Ureter (tissue), 1 donor: ENCODE results near the gene ADAMTS1. TPM values are rescaled to one million over a fixed set of nuclear protein-coding genes. Genes with fewer than 3 reads are reported as not detected.

Source experiments
- DNase-seq: peaks from one replicate; pipeline ENCODE4 v3.0.0-alpha.2; 2020; ENCODE audit warnings: low spot score
- total RNA-seq: library from RNA; stranded (reverse); gene quantifications from one replicate; pipeline ENCODE4 v1.2.4, GENCODE V29; 2023
- donor health status: DM: yes; HTN: yes; CAD: no.

Gene ADAMTS1
- total RNA-seq, 1 donor from 2014 or later: 145 TPM

DNA sequence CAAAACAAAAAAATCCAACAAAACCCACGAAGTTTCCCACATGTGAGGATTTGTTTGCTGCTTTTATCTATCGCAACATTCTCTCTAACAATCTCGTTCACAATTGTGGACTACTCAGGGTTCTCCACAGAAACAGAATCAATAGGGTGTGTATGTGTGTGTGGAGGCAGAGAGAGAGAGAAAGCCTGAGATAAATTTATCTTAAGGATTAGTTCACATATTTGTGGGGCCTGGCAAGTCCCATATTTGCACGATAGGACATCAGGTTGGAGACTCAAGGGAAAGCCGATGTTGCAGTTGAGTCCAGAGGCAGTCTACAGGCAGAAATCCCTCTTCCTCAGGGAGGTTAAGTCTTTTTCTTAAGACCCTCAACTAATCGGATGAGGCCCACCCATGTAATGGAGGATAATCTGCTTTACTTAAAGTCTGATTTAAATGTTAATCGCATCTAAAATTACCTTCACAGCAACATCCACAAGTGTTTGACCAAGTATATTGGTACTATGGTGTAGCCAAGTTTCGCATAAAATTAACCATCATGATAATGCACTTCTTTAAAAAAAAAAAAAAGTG, 31.7 kb downstream of the ADAMTS1 start:
- DNase-seq: no peak

DNA sequence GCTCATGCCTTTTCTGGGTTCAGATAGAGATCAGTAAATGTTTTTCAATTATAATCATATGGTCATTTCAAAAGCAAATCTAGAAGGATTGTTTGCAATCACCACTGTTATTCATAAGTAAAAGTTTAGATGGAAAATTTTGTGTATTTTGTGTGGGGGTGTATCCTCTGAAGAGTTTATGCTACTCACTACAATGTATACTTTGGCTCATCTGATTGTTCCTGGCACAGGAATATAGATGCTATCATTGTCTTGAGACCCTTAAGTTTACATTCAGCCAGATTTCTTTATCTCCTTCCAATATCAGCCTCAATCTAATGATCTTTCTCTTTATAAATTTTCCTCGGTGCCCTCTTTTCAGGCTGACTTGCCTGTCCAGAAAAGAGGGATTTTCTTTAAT, 33.0 kb downstream of the ADAMTS1 start:
- DNase-seq: no peak

DNA sequence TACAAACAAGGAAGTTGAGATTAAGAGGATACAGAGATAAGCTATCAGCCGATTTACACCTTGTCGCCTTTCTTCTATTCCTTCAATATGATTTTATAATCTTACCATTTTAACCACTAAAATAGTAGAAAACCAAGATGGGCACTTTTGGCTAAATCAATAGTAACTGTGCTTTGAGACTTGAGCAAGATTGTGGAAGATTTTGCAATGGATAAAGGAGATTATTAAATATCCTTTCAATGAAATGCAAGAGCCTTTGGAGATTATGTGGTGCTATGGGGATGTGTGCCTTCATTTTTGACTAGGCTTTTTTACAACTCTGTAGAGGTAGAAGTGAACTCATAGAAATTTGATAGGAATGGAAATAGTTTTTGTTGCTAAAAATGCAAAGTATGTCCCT, 33.7 kb downstream of the ADAMTS1 start:
- no peak for DNase-seq

DNA sequence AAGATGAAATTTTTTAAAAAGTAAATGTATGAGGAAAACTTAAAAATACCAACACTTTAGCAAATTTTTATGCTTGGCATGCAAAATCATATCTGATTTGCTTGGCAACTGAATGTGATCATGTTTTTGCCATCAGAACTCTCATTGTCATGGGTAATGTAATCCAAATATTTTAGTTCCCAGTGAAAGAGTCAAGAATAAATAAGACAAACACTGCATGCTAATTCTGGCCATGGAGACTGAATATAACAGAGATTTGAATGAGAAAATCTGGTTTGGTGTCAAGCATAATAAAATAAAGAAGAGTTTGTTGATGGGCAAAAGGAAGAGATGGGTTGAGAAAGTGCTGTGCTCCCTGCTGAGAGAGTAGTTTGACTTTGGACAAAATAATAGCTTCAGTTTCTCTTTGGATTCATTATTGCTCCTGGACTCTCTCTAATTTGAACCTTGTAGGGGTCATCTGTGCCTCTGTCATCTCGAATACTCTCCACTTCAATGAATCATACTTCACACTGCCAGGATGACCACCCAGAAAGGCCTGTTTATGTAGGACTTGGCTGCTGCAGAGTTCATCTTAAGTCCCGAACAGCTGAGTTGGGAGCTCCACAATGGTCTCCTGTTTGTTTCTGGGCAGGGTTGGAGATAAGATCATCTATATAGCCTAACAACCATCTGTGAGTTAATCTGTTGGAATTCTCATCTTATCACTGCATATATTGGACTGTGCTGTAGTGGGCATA, 34.4 kb downstream of the ADAMTS1 start:
- no peak for DNase-seq

DNA sequence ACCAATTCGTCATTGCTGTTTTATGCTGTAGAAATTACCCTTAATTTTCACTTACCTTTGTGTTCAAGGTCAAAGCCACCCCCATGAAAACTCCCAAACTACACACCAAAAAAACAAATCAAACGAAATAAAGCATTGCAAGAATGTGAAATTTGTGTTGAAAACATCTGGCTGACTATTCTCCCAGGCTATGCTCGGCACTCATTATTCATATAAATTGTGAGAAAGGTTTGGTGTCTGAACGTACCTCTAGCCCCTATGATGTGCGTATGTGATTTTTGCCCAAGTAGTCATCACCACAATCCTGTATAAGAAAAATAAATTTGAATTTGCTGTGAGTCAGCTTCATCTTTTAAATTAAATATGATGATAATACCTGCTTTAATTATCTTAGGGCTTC, 34.9 kb downstream of the ADAMTS1 start:
- no peak for DNase-seq

DNA sequence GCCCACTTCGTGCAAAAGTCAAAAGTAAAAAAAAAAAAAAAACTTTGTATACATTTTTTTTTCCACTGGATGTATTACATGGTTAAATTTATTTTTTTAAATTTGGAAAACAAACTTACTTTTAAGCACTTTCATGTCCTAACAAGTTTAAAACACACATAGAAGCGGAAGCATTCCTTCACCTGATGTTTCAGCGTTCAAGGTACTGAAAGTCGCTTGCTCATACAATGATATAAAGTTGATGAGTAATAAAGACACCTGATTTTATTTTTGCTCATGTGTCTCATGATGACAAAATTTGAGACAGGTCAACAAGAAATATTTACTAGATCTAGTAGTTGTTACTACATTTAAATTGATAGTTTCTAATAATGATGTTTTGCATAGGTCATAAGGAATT, 35.5 kb downstream of the ADAMTS1 start:
- DNase-seq: no peak

DNA sequence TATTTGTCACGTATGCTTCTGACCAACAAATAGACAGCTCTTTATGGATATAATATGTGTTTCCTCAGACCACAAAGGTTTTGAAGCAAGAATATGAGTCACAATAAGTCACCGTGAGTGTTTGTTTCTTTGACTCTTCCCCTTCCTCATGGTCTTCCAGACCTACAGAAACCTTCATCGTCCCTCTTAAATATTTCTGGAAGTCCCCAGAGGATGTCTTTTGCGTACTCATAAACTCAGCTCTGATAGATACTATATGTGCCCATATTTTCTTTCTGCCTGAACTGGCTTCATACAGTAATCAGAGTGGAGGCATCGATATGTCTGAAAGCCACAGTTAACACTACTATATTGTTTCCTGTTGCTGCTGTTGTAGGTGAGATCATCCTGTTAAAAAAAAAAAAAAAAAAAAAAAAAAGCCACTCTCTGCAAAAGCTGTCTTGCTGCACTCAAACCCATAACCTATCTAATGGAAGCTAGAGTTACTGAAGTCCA, 38.4 kb downstream of the ADAMTS1 start:
- no peak for DNase-seq

DNA sequence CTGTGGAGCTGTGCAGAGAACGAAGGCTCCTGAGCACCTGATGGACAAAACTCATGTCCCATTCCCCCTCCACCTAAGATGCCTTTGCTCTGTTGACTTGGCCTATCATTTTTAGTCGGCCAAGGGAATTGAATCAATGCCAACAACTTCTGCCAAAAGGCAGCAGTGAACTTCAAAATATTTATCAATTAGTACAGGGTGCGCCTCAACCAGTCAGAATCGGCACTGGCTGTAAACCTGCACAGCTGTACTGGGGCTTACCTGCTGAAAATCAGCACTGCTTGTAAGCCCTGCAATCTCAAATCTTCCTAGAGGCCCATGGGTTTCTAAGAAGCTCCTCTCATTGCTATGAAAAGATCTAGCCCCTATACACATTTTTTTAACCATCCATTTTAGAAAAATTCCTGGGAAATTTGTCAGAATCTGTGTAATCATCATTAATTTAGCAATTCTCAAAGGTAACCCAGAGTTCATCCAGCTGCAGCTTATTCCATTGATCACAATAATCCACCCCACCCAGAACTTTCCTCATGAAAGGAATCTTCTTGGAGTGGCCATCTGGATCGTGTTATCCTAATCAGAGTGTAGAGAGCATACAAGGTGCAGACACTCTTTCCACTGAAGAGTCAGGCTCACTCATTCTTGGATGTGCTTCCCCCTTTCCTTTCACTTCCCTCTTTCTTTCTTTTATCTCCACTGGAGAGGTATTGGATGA, 40.2 kb downstream of the ADAMTS1 start:
- no peak for DNase-seq

DNA sequence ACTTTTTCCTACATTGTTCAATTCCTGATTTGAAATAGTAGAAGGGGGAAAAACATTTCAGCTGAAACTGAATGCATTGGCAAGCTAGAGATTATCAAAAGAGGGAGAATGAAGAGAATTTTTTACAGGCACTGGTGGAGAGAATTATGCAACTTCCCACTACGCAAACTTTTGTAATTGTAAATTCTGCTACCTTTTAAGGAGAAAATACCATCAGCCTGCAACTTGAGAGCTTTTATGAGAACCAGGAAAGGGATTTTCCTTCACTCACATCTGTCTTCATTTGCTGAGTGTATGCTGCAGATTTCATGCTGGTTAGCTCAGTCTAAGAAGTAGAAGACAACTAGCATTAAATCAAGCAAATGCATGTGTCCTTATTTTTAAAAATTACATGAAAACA, 43.7 kb downstream of the ADAMTS1 start:
- no peak for DNase-seq

DNA sequence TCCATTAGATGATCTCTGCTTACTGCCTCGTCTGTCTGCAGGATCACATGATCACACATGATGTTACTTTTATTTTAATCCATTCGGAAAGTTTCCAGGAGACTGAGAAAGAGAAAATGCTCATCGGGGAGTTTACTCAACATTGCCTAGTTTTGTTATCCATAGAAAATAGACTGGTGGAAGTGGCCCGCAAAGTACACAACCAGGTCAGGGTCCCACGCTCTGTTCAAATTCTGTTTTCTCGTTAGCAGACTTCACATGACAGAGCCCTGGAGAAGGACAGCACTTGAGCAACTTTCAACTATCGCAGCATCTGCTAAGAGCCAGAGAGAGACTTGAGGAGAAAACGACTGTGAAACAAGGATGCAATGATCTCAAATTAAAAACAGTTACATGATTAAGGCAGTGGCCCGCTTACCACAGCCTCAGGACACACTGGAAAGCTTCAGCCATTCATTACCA, 44.2 kb downstream of the ADAMTS1 start:
- no peak for DNase-seq

DNA sequence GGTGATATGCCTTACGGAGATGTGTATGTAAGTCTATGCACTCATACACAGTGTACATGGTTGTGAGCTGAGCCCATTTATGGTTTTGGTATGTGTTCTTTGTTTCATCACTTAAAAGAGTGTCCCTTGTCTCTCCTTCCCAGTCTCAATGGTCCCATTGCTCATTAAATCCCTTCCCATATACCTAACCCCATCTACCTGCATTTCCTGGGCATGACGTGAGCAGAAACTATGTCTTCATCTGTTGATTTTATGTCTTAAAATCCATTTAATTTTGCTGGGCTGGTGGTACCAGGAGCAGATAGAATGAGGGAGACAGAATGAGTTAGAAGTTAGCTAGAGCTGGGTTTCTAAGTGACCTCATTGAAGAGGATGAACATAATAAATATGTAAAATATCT, 44.8 kb downstream of the ADAMTS1 start:
- no peak for DNase-seq

DNA sequence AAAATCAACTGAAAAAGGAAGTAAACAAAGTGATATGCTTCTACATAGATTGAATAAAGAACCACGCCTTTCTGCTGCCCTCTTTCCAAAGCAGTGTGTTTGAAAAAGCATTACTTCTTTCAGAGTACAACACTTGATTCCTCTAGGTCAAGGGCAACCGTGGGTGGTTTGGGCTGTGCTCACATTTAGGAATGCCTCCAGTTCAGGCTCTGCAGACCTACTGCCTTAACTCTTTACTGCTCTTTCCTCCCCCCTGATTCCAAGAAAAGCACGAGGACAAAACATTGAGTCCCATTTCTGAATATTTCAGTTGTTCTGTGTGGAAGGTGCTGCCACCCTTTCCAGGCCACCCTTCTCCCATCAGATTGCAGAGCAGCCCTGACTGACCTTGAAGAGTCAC, 45.2 kb downstream of the ADAMTS1 start:
- no peak for DNase-seq

DNA sequence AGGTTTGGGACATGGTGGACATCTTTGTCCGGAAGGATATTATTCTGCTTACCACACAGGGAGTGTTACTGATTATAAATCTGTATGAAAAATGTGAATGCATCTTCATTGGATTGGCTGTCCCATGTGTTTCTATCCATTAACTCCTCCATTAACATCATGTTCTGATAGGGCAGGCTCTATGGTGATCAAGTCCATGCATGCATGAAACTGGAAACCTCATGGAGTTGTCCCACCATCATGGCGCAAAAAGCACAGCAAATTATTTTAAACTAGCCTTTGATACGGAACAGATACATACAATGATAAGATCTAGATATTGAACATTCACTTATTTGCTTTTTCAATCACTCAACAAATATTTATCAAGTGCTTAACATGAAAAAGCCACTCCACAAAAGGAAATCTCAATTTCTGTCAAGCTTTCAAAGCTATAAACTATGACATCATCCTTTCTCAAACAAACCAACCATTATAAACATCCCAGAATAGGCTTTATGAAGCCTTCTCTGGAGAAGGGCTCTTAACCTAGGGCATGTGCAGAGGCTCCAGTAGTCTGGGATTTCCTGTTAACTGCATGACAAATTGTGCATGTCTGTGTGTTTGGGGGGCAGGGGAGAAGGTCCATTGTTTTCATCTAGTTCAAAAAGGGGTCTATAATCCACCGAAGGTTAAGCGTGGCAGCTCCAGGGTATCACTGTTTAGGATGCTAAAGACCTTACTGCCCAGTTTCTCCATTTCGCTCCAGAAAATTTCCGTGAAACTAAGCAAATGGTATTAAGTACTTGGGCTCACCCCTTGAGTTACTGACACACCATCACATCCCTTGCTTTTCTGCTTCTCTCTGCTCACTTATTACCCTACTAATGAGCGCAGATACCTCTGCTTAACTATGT, 46.1 kb downstream of the ADAMTS1 start:
- no peak for DNase-seq

DNA sequence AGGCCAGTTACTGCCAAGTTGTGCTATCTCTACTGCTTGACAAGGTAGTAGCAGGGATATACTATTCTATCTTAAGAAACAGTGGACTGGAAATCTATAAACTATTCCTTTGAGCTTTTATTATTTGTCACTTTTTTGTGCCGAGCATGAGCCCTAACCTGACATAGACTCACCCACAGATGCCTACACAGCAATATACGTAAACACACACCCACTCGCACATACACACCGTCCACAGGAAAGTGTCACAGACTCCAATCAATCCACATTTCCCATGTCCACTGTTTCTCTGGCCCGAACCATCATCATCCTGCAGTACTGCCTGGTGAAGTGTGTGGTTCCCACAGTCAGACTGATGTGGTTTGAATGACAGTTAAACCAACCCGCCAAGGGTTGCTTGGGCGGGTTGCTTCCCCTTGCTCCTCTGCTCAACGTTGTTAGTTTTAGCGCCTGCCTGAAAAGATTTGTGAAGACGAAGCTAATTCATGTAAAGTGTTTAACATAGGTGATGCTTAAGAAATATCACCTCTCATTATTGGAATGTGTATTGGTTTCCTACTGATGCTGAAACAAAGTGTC, 47.2 kb downstream of the ADAMTS1 start:
- DNase-seq: no peak

DNA sequence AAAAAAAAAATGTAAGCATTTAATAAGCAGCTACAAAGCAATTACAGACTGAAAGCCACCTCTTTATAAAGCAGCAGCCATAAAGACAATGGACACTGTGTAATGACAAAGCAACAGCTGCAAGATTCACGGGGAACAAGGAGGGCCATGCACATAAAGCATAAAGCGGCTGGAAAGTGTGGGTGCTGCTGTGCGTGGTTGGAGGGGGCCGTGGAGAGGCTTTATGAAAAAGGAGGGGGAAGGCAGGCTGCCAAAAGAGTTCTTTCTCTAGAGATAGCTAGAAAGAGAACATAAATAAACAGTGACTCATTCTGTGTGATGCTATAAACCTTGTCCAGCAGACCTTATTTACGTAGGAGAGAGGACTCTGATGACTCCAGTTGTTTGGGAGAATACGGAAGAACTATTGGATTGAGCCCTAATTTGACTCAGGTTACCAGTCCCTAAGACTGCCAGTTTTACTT, 49.3 kb downstream of the ADAMTS1 start:
- peak; percentile 81 for DNase-seq

DNA sequence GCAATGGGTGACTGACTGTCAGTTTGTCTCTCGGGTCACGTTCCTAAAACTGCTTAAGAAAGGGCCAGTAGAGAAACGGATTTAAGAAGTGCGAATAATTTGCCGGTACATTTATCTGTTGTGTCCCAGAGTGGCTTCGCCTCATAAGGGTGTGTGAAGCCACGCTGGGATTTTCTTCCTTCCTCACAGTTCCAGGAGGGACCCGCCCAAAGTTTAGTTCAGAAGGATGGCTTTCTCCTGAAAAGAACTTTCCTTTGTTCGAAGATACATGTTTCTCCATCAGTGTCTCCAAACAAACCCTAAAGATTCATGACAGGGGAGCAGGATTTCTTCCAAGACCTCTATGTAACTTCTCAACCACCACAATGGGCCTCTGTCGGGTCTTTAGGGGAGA, 49.8 kb downstream of the ADAMTS1 start:
- no peak for DNase-seq

DNA sequence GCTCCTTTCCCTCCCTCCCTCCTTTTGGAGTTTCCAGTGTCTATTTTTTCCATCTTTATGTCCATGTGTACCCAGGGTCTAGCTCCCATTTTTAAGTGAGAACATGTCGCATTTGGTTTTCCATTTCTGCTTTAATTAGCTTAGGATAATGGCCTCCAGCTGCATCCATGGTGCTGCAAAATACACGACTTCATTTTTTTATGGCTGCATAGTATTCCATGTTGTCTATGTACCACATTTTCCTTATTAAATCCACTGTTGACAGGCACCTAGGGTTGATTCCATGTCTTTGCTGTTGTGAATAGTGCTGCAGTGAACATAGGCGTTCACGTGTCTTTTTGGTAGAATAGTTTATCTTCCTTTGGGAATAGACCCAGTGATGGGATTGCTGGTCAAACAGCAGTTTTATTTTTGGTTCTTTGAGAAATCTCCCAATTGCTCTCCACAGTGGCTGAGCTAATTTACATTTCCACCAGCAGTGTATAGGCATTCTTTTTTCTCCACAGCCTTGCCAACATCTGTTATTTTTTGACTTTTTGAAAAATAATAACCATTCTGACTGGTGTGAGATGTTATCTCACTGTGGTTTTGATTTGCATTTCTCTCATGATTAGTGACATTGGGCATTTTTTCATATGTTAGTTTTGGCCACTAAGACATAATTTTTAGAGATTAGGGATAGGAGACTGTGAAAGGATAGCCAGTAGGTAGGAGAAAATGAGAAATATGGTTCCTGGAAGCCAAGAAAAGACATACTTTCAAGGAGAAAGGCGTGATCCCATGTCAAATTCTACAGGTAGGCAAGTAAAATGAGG, 50.4 kb downstream of the ADAMTS1 start:
- no peak for DNase-seq

DNA sequence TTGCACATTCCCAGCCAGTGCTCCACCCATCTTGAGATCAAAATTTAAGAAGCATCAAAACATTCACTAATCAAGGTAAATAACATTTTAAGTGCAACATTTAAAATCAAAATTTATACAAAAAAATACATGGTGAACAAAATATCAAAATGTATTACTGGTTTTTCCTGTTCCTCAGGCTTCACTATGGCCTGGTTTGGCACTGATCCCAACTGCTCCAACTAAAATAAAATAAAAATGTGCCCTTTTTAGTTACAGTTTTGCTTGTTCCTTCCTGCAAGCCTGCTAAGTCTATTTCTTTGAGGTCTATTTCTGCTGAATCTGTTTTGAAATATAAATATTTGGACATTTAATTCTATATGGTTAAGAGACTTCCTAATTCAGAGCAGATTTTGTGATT, 54.9 kb downstream of the ADAMTS1 start:
- no peak for DNase-seq

DNA sequence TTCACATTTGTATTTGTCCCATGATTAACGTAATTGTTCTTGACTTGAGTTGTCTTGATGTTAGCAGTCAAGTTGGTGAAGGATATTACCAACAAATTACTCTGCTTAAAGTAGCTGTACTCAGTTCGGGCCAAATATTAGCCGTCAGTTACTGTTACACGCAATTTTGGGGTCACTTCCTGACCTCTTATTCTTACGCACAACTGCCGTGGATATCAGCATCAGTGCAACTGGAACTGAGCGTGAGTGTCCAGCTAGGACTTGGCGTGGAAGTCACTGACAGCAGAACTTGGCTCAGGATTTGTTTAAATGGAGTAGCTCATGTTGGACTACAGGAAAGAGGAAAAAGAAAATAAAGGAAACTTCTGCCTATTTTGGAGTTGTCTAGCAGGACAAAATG, 56.4 kb downstream of the ADAMTS1 start:
- peak; percentile 61 for DNase-seq
